Adrenal gland (tissue), 5 donors: Measurements from ENCODE around the gene ITGA3.

Source experiments
- POLR2A ChIP-seq, 2 donors: fragments of 450-650 bp; IDR thresholded peaks; one replicate each; pipeline ENCODE4 v1.6.1; 2017; ENCODE audit warnings: antibody characterized with exemption in 2 of 2, mild to moderate bottlenecking in 2 of 2, moderate library complexity in 1 of 2
- TF ChIP-seq, protein P1 (sequence below), 6 experiments: fragments of 450-650 bp in 4 of 6; fragments of 200-600 bp in 2 of 6; sonication (generic) in 1 of 6; IDR thresholded peaks; 1 replicate in 5 of 6; 2 replicates in 1 of 6; pipeline versions ENCODE4 v1.5.1 to v1.8.0; 2016 to 2021; ENCODE audit warnings: antibody characterized with exemption in 6 of 6, mild to moderate bottlenecking in 2 of 6, moderate library complexity in 1 of 6
- donor health status: DM: no; HTN: no; CAD: no.

DNA sequence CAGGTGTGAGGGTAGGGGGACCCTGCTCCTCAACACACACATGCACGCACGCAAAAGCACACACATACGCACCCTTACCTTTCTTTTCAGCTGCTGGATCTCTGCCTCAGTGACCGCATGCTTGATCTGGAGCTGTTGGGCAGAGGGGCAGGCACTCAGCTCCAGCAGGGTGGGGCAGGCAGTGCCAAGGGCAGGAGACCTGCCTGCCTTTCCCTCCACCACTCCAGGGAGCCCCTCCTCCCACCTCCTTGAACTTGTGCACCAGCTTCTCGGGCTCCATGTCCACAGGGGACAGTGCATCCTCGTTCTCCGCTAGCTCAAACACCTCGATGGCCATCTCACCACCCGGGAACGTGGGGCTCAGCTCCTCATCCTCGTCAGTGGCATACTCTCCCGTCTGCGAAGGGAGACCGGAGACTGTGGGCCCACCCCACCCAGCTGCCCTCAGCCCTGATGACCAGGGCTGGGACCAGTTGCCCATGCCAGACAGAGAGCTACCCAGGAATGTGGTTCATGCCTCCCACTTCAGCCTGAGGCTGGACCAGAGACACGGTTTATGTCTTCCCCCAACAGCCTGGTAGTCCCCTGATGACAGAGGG is 83.4 kb downstream of the ITGA3 start:
- TF ChIP-seq, protein P1, sequence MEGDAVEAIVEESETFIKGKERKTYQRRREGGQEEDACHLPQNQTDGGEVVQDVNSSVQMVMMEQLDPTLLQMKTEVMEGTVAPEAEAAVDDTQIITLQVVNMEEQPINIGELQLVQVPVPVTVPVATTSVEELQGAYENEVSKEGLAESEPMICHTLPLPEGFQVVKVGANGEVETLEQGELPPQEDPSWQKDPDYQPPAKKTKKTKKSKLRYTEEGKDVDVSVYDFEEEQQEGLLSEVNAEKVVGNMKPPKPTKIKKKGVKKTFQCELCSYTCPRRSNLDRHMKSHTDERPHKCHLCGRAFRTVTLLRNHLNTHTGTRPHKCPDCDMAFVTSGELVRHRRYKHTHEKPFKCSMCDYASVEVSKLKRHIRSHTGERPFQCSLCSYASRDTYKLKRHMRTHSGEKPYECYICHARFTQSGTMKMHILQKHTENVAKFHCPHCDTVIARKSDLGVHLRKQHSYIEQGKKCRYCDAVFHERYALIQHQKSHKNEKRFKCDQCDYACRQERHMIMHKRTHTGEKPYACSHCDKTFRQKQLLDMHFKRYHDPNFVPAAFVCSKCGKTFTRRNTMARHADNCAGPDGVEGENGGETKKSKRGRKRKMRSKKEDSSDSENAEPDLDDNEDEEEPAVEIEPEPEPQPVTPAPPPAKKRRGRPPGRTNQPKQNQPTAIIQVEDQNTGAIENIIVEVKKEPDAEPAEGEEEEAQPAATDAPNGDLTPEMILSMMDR (IDR thresholded peaks at IDR 0.05) = no peak
- TF ChIP-seq POLR2A (IDR thresholded peaks at IDR 0.05) = no peak
